HUDEP-2 (cell line): ENCODE results near the gene CDKN1A.
A peak's percentile ranks its signal among the peaks of the same experiment; 100 is the strongest.

Experiments used
- DNase-seq, 76 experiments: peaks; one replicate each; lab custom pipeline; 2025; ENCODE audit not compliant: unreplicated experiment in 76 of 76; lab: John Stamatoyannopoulos, UW

CDKN1A gene

GRCh38 chr6:36655085-36655724 is 23.3 kb upstream of the CDKN1A start:
- DNase-seq: no peak

DNA sequence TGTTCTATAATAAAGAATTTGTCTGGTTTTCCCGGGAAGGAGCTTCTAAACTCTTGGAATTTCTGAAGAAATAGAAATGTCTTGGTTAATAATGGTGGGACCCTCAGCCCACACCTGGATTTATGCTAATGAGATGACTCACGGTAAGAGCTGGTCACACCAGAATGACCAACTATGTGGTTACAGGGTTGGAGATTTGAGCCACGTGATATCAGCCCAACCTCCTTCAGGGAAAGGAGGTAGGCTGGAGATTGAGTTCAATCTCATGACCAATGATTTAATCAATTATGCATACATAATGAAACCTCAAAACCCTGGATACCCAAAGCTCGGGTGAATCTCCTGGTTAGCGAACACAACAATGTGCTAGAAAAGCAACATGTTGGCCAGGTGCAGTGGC is 22.1 kb upstream of the CDKN1A start:
- no peak for DNase-seq

DNA sequence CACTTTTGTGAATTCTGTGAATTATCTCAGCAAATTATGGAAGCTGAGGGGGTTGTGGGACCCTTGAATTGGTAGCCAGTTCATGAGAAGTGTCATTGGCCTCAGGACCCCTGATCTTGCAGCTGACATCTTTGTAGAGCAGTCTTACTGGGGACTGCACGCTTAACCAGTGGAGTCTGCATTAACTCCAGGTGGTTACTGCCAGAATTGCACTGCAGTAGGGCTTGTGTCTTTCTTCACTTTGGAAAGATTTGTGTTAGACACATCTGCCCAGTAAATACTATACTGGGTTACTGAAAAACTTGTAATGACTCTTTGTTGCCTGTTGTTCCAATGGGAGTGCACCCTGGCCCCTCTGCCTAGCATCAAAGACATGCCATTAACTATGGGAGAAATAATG is 21.2 kb upstream of the CDKN1A start:
- no peak for DNase-seq

DNA sequence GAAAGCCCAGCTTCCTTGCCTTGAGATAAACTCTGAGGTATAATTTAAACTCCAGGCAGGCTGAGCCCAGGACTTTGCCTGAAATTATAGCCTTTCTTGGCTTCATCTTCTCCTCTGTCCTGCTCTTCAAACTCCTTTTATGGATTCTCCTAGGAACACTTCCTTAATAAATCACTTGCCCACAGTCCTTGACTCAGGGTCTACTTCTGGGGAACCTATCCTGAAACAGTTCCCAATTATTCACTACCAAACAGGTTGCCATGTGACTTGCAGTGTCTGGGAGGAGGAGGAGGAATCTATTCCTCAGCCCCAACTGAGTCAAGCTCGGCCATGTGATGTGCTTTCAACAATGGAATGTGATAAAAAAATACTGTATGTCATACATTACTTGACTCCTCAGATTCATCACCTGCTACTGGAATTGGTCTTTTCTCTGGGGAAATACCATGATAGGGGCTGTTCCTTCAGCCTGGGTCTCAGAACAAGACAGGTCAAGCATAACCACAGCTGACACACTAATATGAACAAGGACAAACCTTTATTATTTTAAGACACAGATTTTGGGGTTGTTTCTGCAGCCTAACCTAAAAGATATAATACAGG is 20.5 kb upstream of the CDKN1A start:
- DNase-seq: no peak

DNA sequence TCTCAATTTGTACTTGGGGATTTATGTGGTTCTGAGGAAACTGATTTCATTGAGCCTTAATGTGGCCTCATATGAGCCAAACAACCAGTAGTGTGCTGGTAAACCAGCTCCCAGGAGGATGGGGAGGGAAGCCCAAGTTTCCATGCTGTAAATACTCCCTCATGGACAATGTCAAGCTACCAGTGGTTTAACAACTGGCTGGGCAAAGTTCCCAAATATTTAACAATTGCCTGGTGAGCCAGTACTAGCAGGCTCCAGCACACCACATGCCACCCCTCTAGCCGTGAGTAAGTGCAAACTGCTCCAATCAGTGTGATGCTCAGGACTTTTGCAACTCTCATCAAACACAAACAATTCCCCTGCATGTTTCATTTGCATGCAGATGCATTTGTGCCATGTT is 19.2 kb upstream of the CDKN1A start:
- DNase-seq: no peak

- peak in 1 of 76 experiments; percentile 20 for DNase-seq
These were observed 17.6 kb upstream of the CDKN1A start for GRCh38 chr6:36660771-36661471.

DNA sequence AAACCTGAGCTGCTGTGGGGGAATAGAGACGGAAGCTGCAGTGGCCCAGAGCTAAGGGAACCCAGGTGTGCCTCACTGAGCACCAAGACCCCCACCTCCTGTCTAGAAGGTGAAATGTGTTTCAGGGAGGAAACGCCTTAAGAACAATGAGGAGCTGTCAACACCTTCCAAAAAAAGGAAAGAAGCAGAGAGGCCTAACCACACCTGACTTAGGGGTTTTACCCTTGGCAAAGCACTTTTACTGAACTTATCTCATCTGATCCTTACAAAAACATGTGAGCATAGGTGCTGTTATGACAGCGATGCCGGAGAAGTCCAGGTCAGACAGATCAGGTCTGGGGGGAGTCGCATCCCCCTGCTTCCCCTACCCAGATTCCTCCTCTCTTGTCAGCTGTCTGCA is 16.1 kb upstream of the CDKN1A start:
- no peak for DNase-seq

DNA sequence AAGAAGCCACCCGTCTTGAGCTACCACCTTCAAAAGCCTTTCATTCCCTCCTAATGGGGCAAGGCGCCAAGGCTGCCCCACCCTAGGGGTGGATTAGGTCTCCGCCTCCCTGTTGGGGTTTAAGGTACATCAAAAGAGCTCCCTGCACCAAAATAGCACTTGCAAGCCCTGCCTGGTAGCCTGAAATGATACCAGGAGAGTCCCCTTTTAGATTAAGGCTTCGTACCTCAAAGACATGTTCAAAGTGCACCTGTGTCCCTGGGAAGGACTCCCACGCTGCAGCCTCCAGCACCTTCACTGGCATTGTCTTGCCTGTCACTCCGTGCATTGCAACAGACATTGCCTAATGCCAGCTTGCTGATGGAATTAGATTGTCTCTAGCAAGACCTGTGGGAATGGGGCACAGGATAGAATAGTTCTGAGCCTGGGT is 15.7 kb upstream of the CDKN1A start:
- DNase-seq: no peak

GRCh38 chr6:36663504-36664446 is 14.7 kb upstream of the CDKN1A start:
- DNase-seq: no peak

DNA sequence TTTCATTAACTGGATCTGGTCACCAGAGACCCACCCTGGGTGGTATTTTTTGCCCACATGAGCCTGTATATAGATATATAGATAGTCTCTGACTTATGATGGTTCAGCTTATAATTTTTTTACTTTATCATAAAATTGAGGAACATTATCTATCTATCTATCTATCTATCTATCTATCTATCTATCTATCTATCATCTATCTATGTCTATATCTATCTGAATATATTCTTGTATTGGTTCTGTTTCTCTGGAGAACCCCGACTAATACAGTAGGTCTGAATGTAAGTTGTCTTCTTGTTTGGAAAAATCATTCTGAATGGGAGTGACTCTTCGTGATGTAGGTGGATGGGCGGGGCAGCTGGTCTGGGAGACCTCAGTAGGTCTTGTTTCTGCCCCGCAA is 13.3 kb upstream of the CDKN1A start:
- no peak for DNase-seq

DNA sequence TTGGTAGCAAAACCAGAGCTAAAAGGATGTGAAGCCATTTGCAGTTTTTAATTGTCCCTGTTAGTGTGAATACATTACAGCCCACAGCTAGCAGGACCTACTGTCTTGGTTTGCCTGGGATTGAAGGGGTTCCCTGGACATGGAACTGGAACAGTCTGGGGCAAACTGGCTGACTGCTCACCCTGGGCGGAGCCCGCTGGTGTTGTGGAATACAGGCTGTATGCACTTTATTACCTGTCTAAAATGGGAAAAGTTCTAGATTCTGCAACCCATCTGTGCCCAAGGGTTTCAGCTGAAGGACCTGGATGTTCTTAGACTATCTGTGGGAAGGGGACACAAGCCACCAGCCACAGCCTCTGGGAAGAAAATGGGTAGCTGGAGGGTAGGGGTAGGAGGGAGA is 12.2 kb upstream of the CDKN1A start:
- DNase-seq: no peak

- DNase-seq: peak in 4 of 76 experiments; percentile 28 to 68 (median 32)
These were observed 11.5 kb upstream of the CDKN1A start for GRCh38 chr6:36666826-36667591.

DNA sequence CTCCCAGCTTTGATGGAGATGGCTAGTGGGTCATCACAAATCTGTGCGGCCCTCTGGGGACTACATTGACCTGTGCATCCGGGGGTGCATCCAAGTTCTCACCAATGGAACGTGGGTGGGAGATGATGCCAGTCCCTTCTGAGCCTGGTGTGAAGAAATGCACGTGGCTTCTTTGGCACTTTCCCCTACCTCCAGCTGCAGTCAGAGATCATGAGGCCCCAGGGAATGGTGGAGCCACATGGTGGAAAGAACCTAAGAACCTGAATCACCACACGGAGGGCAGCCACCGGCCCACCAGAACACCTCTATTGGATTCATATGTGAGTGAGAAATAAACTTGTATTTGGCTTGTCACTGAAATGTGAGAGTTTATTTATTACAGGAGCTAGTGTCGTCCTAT is 9.9 kb upstream of the CDKN1A start:
- DNase-seq: no peak

DNA sequence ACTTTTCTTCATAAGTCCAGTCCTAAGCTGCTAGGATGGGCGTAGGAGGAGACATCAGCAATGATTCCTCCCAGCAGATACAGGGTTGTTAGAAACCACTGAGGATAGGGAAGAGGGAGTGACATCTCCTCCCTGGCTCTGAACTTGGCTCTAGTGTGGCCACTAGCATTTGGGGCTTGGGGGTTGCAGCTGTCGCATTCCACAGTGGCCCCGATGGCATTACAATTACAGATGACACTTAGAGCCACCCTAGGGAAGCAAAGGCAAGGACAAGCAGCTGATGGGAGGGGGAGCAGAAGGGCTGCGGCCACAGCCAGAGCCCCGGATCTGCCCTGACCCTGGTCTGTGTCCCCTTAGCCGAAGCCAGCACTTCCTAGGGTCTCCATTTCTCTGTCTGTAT is 9.5 kb upstream of the CDKN1A start:
- DNase-seq: no peak

DNA sequence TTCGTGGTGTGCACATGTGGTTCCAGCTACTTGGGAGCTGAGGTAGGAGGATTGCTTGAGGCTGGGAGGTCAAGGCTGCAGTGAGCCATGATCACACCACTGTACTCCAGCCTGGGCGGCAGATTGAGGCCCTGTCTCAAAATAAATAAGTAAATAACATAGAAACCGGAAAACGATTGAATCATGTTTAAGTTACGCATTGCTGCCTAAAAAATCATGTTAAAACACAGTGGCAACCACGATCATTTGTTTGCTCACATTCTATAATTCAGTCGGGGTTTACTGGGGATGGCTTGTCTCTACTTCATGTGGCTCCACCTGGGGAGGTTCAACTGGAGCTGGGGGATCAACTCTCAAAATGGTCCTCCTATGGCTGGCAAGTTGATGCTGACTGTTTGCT is 8.2 kb upstream of the CDKN1A start:
- DNase-seq: no peak

DNA sequence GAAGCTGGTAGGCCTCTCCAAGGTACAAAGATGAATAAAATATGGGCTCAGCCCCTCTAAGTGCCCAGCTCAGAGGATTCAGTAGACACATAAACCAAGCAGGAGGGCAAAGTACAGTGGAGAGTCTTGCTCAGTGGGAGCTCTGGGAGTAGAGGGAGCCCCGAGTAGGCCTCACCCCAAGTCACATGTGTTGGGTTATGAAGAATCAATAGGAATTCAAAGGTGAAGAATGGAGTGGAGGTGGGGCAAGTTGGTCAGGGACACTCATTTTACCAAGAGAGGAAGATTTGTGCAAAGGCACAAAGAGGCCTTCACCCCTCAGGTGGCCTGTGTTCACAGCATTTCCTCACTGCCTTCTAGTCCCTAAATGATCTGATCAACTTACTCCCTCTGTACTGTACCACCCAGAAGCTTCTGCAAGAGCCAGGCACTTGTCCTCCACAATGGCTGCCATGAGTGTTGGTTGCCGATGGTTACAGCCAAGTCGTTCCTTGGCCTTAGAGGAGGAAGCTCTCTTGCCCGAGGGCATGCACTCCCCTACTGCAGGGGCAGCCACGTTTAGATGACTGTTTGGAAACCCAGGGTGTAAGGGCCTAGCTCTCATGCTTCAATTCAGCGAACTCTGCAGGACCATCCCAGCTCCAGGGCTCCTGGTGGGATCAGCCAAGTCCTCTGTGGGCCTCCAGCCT is 6.7 kb upstream of the CDKN1A start:
- DNase-seq: no peak

DNA sequence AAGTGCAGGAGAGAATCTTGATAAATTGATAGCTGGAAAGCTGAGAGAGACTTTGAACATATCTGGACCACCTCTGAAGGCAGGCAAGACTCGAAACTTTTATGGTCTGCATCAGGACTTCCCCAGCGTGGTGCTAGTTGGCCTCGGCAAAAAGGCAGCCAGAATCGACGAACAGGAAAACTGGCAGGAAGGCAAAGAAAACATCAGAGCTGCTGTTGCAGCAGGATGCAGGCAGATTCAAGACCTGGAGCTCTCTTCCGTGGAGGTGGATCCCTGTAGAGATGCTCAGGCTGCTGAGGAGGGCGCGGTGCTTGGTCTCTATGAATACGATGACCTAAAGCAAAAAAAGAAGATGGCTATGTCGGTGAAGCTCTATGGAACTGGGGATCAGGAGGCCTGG is 4.6 kb upstream of the CDKN1A start:
- DNase-seq: no peak

DNA sequence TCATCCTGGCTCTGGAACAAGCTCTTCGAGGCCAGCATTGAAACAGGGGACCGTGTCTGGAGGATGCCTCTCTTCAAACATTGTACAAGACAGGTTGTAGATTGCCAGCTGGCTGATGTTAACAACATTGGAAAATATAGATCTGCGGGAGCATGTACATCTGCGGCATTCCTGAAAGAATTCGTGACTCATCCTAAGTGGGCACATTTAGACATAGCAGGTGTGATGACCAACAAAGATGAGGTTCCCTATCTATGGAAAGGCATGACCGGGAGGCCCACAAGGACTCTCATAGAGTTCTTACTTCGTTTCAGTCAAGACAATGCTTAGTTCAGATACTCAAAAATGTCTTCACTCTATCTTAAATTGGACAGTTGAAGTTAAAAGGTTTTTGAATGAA is 3.6 kb upstream of the CDKN1A start:
- no peak for DNase-seq

DNA sequence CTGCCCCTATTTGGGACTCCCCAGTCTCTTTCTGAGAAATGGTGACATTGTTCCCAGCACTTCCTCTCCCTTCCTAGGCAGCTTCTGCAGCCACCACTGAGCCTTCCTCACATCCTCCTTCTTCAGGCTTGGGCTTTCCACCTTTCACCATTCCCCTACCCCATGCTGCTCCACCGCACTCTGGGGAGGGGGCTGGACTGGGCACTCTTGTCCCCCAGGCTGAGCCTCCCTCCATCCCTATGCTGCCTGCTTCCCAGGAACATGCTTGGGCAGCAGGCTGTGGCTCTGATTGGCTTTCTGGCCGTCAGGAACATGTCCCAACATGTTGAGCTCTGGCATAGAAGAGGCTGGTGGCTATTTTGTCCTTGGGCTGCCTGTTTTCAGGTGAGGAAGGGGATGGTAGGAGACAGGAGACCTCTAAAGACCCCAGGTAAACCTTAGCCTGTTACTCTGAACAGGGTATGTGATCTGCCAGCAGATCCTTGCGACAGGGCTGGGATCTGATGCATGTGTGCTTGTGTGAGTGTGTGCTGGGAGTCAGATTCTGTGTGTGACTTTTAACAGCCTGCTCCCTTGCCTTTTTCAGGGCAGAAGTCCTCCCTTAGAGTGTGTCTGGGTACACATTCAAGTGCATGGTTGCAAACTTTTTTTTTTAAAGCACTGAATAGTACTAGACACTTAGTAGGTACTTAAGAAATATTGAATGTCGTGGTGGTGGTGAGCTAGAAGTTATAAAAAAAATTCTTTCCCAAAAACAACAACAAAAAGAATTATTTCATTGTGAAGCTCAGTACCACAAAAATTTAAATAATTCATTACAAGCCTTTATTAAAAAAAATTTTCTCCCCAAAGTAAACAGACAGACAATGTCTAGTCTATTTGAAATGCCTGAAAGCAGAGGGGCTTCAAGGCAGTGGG is 2.1 kb upstream of the CDKN1A start:
- no peak for DNase-seq
